T47D (cell line): ENCODE measurements around the gene TMEM129.

Experiments used
- DNase-seq, 2 experiments: peaks; one replicate each; pipeline versions ENCODE4 v3.0.0 to v3.0.0-alpha.2; 2011 to 2012; ENCODE audit warnings: low read depth in 1 of 2, low spot score in 1 of 2
- JUND ChIP-seq: IDR thresholded peaks from 2 replicates; pipeline ENCODE4 v1.6.1; 2012; ENCODE audit warnings: low read depth
- in situ Hi-C: cut with HindIII; loops from 2 replicates; pipeline ENCODE4 v1.10.0; 2016; ENCODE audit warnings: low sequenced_read_pairs, low pct_unique_long_range_greater_than_20kb

Gene TMEM129

GRCh38 chr4:1670279-1670678 lies 50.8 kb downstream of the TMEM129 start:
- TF ChIP-seq JUND, result no peak
- in situ Hi-C loops, result no loop called here
- DNase-seq, result no peak

- no peak for DNase-seq
- in situ Hi-C loops, result no loop called here
- TF ChIP-seq JUND, result no peak
These were observed 51.3 kb downstream of the TMEM129 start for GRCh38 chr4:1669850-1670249.

DNA sequence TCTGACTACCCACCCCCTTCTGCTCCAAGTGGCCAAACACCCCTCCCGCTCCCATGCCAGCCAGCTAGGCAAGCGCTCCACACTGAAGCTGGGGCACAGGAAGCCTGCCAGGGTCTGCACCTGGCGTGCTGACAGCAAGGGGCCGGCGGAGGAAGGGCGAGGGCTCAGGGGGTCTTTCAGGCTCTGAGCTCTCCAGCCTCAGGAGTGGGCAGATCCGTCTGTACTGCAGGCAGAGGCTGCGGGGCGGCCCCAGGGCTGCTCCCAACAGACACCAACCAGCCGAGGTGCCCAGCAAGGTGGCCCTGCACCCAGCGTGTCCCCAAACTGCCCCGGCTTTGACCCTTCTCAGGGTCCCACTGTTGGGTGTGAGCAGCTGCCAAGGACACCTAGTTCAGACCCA lies 51.9 kb downstream of the TMEM129 start:
- no peak for TF ChIP-seq JUND
- DNase-seq, result no peak
- in situ Hi-C loops, result no loop called here

DNA sequence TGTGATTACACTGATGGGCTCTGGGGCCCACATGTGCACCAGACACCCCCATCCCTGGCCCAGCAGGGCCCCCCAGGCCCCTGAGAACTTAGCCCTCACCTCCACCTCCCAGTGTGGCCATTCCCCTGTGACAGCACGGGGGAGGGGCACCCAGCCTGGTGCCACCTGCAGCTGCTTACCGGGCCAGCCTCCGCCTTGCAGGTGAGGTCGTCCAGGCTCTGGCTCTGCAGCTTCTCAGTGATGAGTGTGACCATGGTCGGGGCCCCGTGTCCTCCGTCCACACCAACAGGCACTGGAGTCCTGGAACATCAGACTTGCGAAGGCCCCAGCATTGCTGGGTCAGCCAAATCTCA lies 52.7 kb downstream of the TMEM129 start:
- no peak for TF ChIP-seq JUND
- in situ Hi-C loops, result no loop called here
- DNase-seq, result no peak

DNA sequence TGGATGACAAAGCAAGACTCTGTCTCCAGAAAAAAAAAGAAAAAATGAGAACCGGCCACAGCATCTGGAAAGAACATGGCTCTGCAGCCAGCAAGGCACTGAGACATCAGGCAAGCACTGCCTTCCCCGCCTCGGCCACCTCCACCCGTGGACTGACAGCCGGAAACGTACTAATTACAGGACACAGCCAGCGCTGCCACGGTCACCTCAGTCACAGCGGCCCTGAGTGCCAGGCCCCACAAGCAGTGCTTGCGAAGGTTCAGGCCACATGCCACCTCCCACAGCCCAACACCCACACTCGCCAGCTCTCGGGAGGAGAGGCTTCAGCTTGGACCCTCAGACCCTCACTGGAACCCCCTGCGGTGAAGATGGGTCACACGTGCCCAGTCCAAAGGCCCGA lies 53.9 kb downstream of the TMEM129 start:
- no peak for DNase-seq
- TF ChIP-seq JUND, result no peak
- in situ Hi-C loops, result no loop called here

DNA sequence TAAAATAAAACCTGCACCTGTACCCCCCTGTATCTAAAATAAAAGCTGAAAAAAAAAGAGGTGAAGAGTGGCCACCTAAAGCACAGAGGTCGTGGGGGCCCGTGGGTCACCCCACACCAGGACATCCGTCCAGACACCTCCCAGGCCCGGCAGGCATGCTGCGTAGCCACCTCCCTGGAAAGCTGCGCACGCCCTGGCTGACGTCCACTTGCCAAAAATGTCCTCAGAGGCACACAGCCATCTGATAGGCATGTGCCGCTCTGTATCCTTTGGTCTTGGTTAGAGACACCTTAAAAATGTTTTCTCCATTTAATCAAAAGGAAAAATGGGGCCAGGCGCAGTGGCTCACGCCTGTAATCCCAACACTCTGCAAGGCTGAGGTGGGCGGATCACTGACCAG lies 54.7 kb downstream of the TMEM129 start:
- TF ChIP-seq JUND, result no peak
- in situ Hi-C loops, result no loop called here
- no peak for DNase-seq
